ENCODE results near the gene FGF22. TPM values are rescaled to one million over a fixed set of nuclear protein-coding genes. Genes with fewer than 3 reads are reported as not detected.
"Not testable (repeated sequence)": the region's sequence is repeated elsewhere in the genome, so short reads cannot be mapped to it uniquely, and the experiment has no call there.

The FGF22 gene
- total RNA-seq, 1 experiment from 2014 or later = not detected

- in situ Hi-C loops (cut with HindIII; ENCODE audit: low pct_unique_long_range_greater_than_20kb, low sequenced_read_pairs) = no loop called here
- peak; percentile 64 for DNase-seq (ENCODE audit: low read depth)
Measured at GRCh38 chr19:664913-665443, 25.3 kb downstream of the FGF22 start.

GRCh38 chr19:666985-667573 is 27.4 kb downstream of the FGF22 start:
- in situ Hi-C loops (cut with HindIII; ENCODE audit: low pct_unique_long_range_greater_than_20kb, low sequenced_read_pairs); DNase-seq (ENCODE audit: low read depth): not testable (repeated sequence)

- DNase-seq (ENCODE audit: low read depth); in situ Hi-C loops (cut with HindIII; ENCODE audit: low pct_unique_long_range_greater_than_20kb, low sequenced_read_pairs): not testable (repeated sequence)
Measured at GRCh38 chr19:668675-669434, 29.2 kb downstream of the FGF22 start.

- in situ Hi-C loops (cut with HindIII; ENCODE audit: low pct_unique_long_range_greater_than_20kb, low sequenced_read_pairs) = no loop called here
- no peak for DNase-seq (ENCODE audit: low read depth)
Measured at GRCh38 chr19:670609-671075, 31.0 kb downstream of the FGF22 start.

- in situ Hi-C loops (cut with HindIII; ENCODE audit: low pct_unique_long_range_greater_than_20kb, low sequenced_read_pairs) = no loop called here
- DNase-seq (ENCODE audit: low read depth) = no peak
Measured at GRCh38 chr19:674282-675151, 34.8 kb downstream of the FGF22 start.

GRCh38 chr19:676007-676338 is 36.3 kb downstream of the FGF22 start:
- in situ Hi-C loops (cut with HindIII; ENCODE audit: low pct_unique_long_range_greater_than_20kb, low sequenced_read_pairs) = no loop called here
- no peak for DNase-seq (ENCODE audit: low read depth)

GRCh38 chr19:676339-677105 is 36.8 kb downstream of the FGF22 start, which contains the start of gene FSTL3:
FSTL3 (plus strand) TSS chr19:676392; CDS start chr19:676424, 32 bp downstream.
- in situ Hi-C loops (cut with HindIII; ENCODE audit: low pct_unique_long_range_greater_than_20kb, low sequenced_read_pairs) = no loop called here
- peak; percentile 36 for DNase-seq (ENCODE audit: low read depth)

GRCh38 chr19:677201-677600 is 37.5 kb downstream of the FGF22 start:
- DNase-seq (ENCODE audit: low read depth) = peak; percentile 74
- in situ Hi-C loops (cut with HindIII; ENCODE audit: low pct_unique_long_range_greater_than_20kb, low sequenced_read_pairs) = no loop called here

- in situ Hi-C loops (cut with HindIII; ENCODE audit: low pct_unique_long_range_greater_than_20kb, low sequenced_read_pairs) = no loop called here
- DNase-seq (ENCODE audit: low read depth) = peak; percentile 46
Measured at GRCh38 chr19:677601-678436, 38.1 kb downstream of the FGF22 start.

GRCh38 chr19:678791-679388 is 39.2 kb downstream of the FGF22 start:
- DNase-seq (ENCODE audit: low read depth) = no peak
- in situ Hi-C loops (cut with HindIII; ENCODE audit: low pct_unique_long_range_greater_than_20kb, low sequenced_read_pairs) = no loop called here

GRCh38 chr19:679418-680286 is 40.0 kb downstream of the FGF22 start:
- DNase-seq (ENCODE audit: low read depth) = no peak
- in situ Hi-C loops (cut with HindIII; ENCODE audit: low pct_unique_long_range_greater_than_20kb, low sequenced_read_pairs) = no loop called here

GRCh38 chr19:680287-681028 is 40.8 kb downstream of the FGF22 start:
- in situ Hi-C loops (cut with HindIII; ENCODE audit: low pct_unique_long_range_greater_than_20kb, low sequenced_read_pairs) = no loop called here
- peak; percentile 86 for DNase-seq (ENCODE audit: low read depth)

GRCh38 chr19:681029-682019 is 41.6 kb downstream of the FGF22 start:
- in situ Hi-C loops (cut with HindIII; ENCODE audit: low pct_unique_long_range_greater_than_20kb, low sequenced_read_pairs) = no loop called here
- DNase-seq (ENCODE audit: low read depth) = no peak

- in situ Hi-C loops (cut with HindIII; ENCODE audit: low pct_unique_long_range_greater_than_20kb, low sequenced_read_pairs) = no loop called here
- no peak for DNase-seq (ENCODE audit: low read depth)
Measured at GRCh38 chr19:682678-683320, 43.1 kb downstream of the FGF22 start.
